CD4-positive, alpha-beta T cell (primary cell): ENCODE results near the gene ANKS3. TPM values are rescaled to one million over a fixed set of nuclear protein-coding genes. Genes with fewer than 3 reads are reported as not detected.
"Not testable (repeated sequence)": the region's sequence is repeated elsewhere in the genome, so short reads cannot be mapped to it uniquely, and the experiment has no call there.

Source experiments
- ATAC-seq: fragments of 200-7000 bp; cut with Tn5 transposase; one replicate; pipeline ENCODE4 v1.10.0; 2022; ENCODE audit warnings: mild to moderate bottlenecking; ENCODE audit not compliant: poor library complexity
- CTCF ChIA-PET: fragments of 350-600 bp; sonication (Branson Sonifier 250); formaldehyde crosslinking; loops from one replicate; lab custom pipeline; 2021; ENCODE audit warnings: antibody characterized with exemption, inconsistent platforms; lab: Charles Lee
- POLR2A ChIA-PET: fragments of 350-600 bp; sonication (Branson Sonifier 250); formaldehyde crosslinking; loops from one replicate; lab custom pipeline; 2021; ENCODE audit warnings: antibody characterized with exemption, inconsistent platforms; lab: Charles Lee
- DNase-seq, 14 experiments: peaks; one replicate each; pipeline ENCODE4 v3.0.0-alpha.2; 2013 to 2020; ENCODE audit warnings: mixed read lengths in 2 of 14
- H3K27ac ChIP-seq, 2 donors: one replicate each; pipeline versions ENCODE4 v1.5.1 to v1.7.0; 2013; ENCODE audit warnings: low read length in 2 of 2, low read depth in 1 of 2, mild to moderate bottlenecking in 1 of 2
- H3K27me3 ChIP-seq, 2 experiments: 1 replicate in 1 of 2; 2 replicates in 1 of 2; pipeline versions ENCODE4 v1.6.1 to v1.7.0; 2013; ENCODE audit warnings: low read length in 2 of 2, control low read depth in 1 of 2, mild to moderate bottlenecking in 1 of 2, moderate library complexity in 1 of 2; ENCODE audit not compliant: insufficient read depth in 2 of 2, control insufficient read depth in 1 of 2
- H3K36me3 ChIP-seq: one replicate; pipeline ENCODE4 v1.6.1; 2013; ENCODE audit warnings: low read length, control low read depth; ENCODE audit not compliant: insufficient read depth
- H3K4me1 ChIP-seq: one replicate; pipeline ENCODE4 v1.6.1; 2013; ENCODE audit warnings: low read length, control low read depth; ENCODE audit not compliant: insufficient read depth
- H3K4me3 ChIP-seq: one replicate; pipeline ENCODE4 v1.5.1; 2013; ENCODE audit warnings: mild to moderate bottlenecking, low read length, moderate library complexity
- H3K9me3 ChIP-seq, 2 experiments: 1 replicate in 1 of 2; 2 replicates in 1 of 2; pipeline versions ENCODE4 v1.6.1 to v1.7.0; 2013; ENCODE audit warnings: low read length in 2 of 2, mild to moderate bottlenecking in 2 of 2, control low read depth in 1 of 2, moderate library complexity in 1 of 2; ENCODE audit not compliant: control insufficient read depth in 1 of 2, insufficient read depth in 1 of 2
- H3K27ac Mint-ChIP-seq: one replicate; pipeline ENCODE4 v1.8.0; 2020; ENCODE audit warnings: mixed read lengths
- H3K27me3 Mint-ChIP-seq: one replicate; pipeline ENCODE4 v1.8.0; 2021; ENCODE audit warnings: mixed read lengths
- H3K36me3 Mint-ChIP-seq: one replicate; pipeline ENCODE4 v1.8.0; 2021; ENCODE audit warnings: low read depth, mixed read lengths
- H3K4me1 Mint-ChIP-seq: one replicate; pipeline ENCODE4 v1.8.0; 2021; ENCODE audit warnings: low read depth, mixed read lengths
- H3K4me3 Mint-ChIP-seq: one replicate; pipeline ENCODE4 v1.8.0; 2020; ENCODE audit warnings: mild to moderate bottlenecking, mixed read lengths
- H3K9me3 Mint-ChIP-seq: one replicate; pipeline ENCODE4 v1.8.0; 2020; ENCODE audit warnings: mixed read lengths
- CTCF ChIP-seq: fragments of 200-600 bp; IDR thresholded peaks from one replicate; pipeline ENCODE4 v1.8.0; 2022; ENCODE audit warnings: antibody characterized with exemption, mild to moderate bottlenecking
- intact Hi-C, 2 experiments: fragments of 100-400 bp; cut with DNase I in 1 of 2; cut with micrococcal nuclease in 1 of 2; formaldehyde crosslinking; loops; one replicate each; pipeline versions ENCODE4 v1.15.1 to v1.9.0; 2023 to 2025; cut with DNase I, micrococcal nuclease
- total RNA-seq, 174 experiments: library from RNA in 2 of 174; stranded (reverse) in 2 of 174; gene quantifications; one replicate each; pipeline ENCODE4 v1.2.3 and lab custom pipeline; 2021 to 2026

Gene ANKS3
- total RNA-seq, 2 experiments from 2014 or later: 13.5 TPM

GRCh38 chr16:4744555-4745273 lies 10.6 kb upstream of the ANKS3 start:
- POLR2A ChIA-PET: no interaction called here

GRCh38 chr16:4743226-4743878 lies 9.3 kb upstream of the ANKS3 start:
- ATAC-seq (no peak), DNase-seq (no peak)
- H3K4me1 Mint-ChIP-seq: peaks cover 8% of the 10 kb centered on the region
- no peaks in the 10 kb centered on the region for H3K27me3 Mint-ChIP-seq
- intact Hi-C loops: no loop called here
- H3K36me3 ChIP-seq: no peaks in the 10 kb centered on the region
- H3K4me3 Mint-ChIP-seq: peak overlapping the region; percentile 25
- TF ChIP-seq CTCF: no peak
- ChIA-PET CTCF (no interaction called here), POLR2A (no interaction called here)
- H3K36me3 Mint-ChIP-seq: no peaks in the 10 kb centered on the region
- H3K4me1 ChIP-seq: peaks cover 20% of the 10 kb centered on the region
- H3K27ac ChIP-seq: no peak overlapping the region
- no peaks in the 10 kb centered on the region for H3K27me3 ChIP-seq
- H3K9me3 ChIP-seq: no peaks in the 10 kb centered on the region
- H3K9me3 Mint-ChIP-seq: no peaks in the 10 kb centered on the region
- H3K27ac Mint-ChIP-seq: no peak overlapping the region
- H3K4me3 ChIP-seq: peak overlapping the region; percentile 17

More at GRCh38 chr16:4744555-4745273, 10.6 kb upstream of the ANKS3 start:
- Mint-ChIP-seq H3K27me3 (no peaks in the 10 kb centered on the region), H3K36me3 (no peaks in the 10 kb centered on the region), H3K9me3 (no peaks in the 10 kb centered on the region), H3K27ac (no peak overlapping the region), H3K4me1 (peaks cover 8% of the 10 kb centered on the region), H3K4me3 (no peak overlapping the region)
- CTCF ChIA-PET: no interaction called here
- no peaks in the 10 kb centered on the region for H3K9me3 ChIP-seq
- no peak for TF ChIP-seq CTCF
- H3K4me1 ChIP-seq: peaks cover 24% of the 10 kb centered on the region
- no peak for DNase-seq
- H3K27me3 ChIP-seq: no peaks in the 10 kb centered on the region
- no peak overlapping the region for H3K4me3 ChIP-seq
- ATAC-seq: no peak
- intact Hi-C loops: no loop called here
- no peaks in the 10 kb centered on the region for H3K36me3 ChIP-seq
- H3K27ac ChIP-seq: no peak overlapping the region

- H3K9me3 Mint-ChIP-seq, H3K27me3 ChIP-seq, H3K36me3 ChIP-seq, DNase-seq, CTCF ChIA-PET, ATAC-seq, H3K27me3 Mint-ChIP-seq, H3K4me3 ChIP-seq, H3K9me3 ChIP-seq, H3K4me3 Mint-ChIP-seq, H3K27ac ChIP-seq, H3K27ac Mint-ChIP-seq, H3K36me3 Mint-ChIP-seq: not testable (repeated sequence)
- peaks cover 23% of the 10 kb centered on the region for H3K4me1 Mint-ChIP-seq
- intact Hi-C loops: loop anchor here in 1 of 2 experiments (10.0 kb wide), 3 partner anchors 216 to 336 kb away; partner anchors contain the start of genes ALG1, NAGPA and SEC14L5
- H3K4me1 ChIP-seq: peaks cover 23% of the 10 kb centered on the region
- POLR2A ChIA-PET: interaction anchor here (0.6 kb wide), 1 partner anchor 28 kb away, joined by 5 read pairs; no protein-coding TSS in a partner anchor
These were observed 4.3 kb upstream of the ANKS3 start for GRCh38 chr16:4738370-4738769.
